RWPE1 (cell line): ENCODE results near the gene INPP4B.

Experiments used
- CTCF ChIA-PET: fragments of 350-600 bp; sonication (Branson Sonifier 250); formaldehyde crosslinking; extraction: SDS; loops from one replicate; lab custom pipeline; 2021; lab: Yijun Ruan, JAX
- POLR2A ChIA-PET: fragments of 400-600 bp; formaldehyde crosslinking; extraction: SDS; loops from one replicate; lab custom pipeline; 2020; ENCODE audit warnings: antibody characterized with exemption; ENCODE audit not compliant: low non-redundant PET; lab: Yijun Ruan, JAX
- DNase-seq: peaks from one replicate; pipeline ENCODE4 v3.0.0; 2012; ENCODE audit warnings: low spot score
- H3K27ac ChIP-seq: fragments of 450-650 bp; 2 replicates; pipeline ENCODE4 v1.5.1; 2017
- CTCF ChIP-seq: fragments of 450-650 bp; conservative IDR thresholded peaks from 2 replicates; pipeline ENCODE4 v1.5.1; 2017; ENCODE audit warnings: low read depth, mild to moderate bottlenecking

The INPP4B gene

GRCh38 chr4:142272452-142272851 lies 573.6 kb downstream of the INPP4B start:
- TF ChIP-seq CTCF, result no peak
- DNase-seq, result no peak
- ChIA-PET POLR2A (no interaction called here), CTCF (interaction anchor here (0.6 kb wide), 1 partner anchor 559 kb away, joined by 3 read pairs; no protein-coding TSS in a partner anchor)
- no peak overlapping the region for H3K27ac ChIP-seq

- ChIA-PET CTCF (no interaction called here), POLR2A (no interaction called here)
- H3K27ac ChIP-seq, result no peak overlapping the region
- no peak for TF ChIP-seq CTCF
- no peak for DNase-seq
Observed at GRCh38 chr4:142271832-142272231, 574.3 kb downstream of the INPP4B start.

- TF ChIP-seq CTCF, result no peak
- no peak overlapping the region for H3K27ac ChIP-seq
- POLR2A ChIA-PET, result no interaction called here
- CTCF ChIA-PET, result no interaction called here
- DNase-seq, result no peak
Observed at GRCh38 chr4:142267101-142267500, 579.0 kb downstream of the INPP4B start.

- DNase-seq, result no peak
- H3K27ac ChIP-seq, result no peak overlapping the region
- POLR2A ChIA-PET, result no interaction called here
- TF ChIP-seq CTCF, result no peak
- CTCF ChIA-PET, result no interaction called here
Observed at GRCh38 chr4:142265946-142266345, 580.2 kb downstream of the INPP4B start.

- CTCF ChIA-PET, result no interaction called here
- no peak for TF ChIP-seq CTCF
- peak; percentile 34 for DNase-seq
- POLR2A ChIA-PET, result no interaction called here
- H3K27ac ChIP-seq, result no peak overlapping the region
Observed at GRCh38 chr4:142265536-142265935, 580.6 kb downstream of the INPP4B start.

- CTCF ChIA-PET, result no interaction called here
- POLR2A ChIA-PET, result no interaction called here
- no peak for DNase-seq
- H3K27ac ChIP-seq, result no peak overlapping the region
- no peak for TF ChIP-seq CTCF
Observed at GRCh38 chr4:142264961-142265360, 581.1 kb downstream of the INPP4B start.
